Duodenal mucosa (tissue), 2 donors: ENCODE data around the gene THTPA.
A peak's percentile ranks its signal among the peaks of the same experiment; 100 is the strongest.

ENCODE experiments used
- H3K27ac ChIP-seq: one replicate; pipeline ENCODE4 v1.7.0; 2013; ENCODE audit warnings: low read depth, low read length
- H3K27me3 ChIP-seq, 2 donors: one replicate each; pipeline ENCODE4 v1.7.0; 2013; ENCODE audit warnings: low read length in 2 of 2, control low read depth in 1 of 2; ENCODE audit not compliant: insufficient read depth in 2 of 2, control insufficient read depth in 1 of 2
- H3K36me3 ChIP-seq, 2 donors: one replicate each; pipeline ENCODE4 v1.7.0; 2013; ENCODE audit warnings: low read length in 2 of 2, control low read depth in 1 of 2; ENCODE audit not compliant: insufficient read depth in 2 of 2, control insufficient read depth in 1 of 2
- H3K4me1 ChIP-seq, 2 donors: one replicate each; pipeline ENCODE4 v1.7.0; 2013; ENCODE audit warnings: low read length in 2 of 2, control low read depth in 1 of 2; ENCODE audit not compliant: insufficient read depth in 2 of 2, control insufficient read depth in 1 of 2
- H3K4me3 ChIP-seq, 2 donors: one replicate each; pipeline ENCODE4 v1.7.0; 2013; ENCODE audit warnings: low read length in 2 of 2, low read depth in 1 of 2
- H3K9ac ChIP-seq, 2 donors: one replicate each; pipeline ENCODE4 v1.7.0; 2013; ENCODE audit warnings: low read length in 2 of 2, low read depth in 1 of 2
- H3K9me3 ChIP-seq, 2 donors: one replicate each; pipeline ENCODE4 v1.7.0; 2013; ENCODE audit warnings: low read length in 2 of 2, control low read depth in 1 of 2; ENCODE audit not compliant: control insufficient read depth in 1 of 2

Gene THTPA

DNA sequence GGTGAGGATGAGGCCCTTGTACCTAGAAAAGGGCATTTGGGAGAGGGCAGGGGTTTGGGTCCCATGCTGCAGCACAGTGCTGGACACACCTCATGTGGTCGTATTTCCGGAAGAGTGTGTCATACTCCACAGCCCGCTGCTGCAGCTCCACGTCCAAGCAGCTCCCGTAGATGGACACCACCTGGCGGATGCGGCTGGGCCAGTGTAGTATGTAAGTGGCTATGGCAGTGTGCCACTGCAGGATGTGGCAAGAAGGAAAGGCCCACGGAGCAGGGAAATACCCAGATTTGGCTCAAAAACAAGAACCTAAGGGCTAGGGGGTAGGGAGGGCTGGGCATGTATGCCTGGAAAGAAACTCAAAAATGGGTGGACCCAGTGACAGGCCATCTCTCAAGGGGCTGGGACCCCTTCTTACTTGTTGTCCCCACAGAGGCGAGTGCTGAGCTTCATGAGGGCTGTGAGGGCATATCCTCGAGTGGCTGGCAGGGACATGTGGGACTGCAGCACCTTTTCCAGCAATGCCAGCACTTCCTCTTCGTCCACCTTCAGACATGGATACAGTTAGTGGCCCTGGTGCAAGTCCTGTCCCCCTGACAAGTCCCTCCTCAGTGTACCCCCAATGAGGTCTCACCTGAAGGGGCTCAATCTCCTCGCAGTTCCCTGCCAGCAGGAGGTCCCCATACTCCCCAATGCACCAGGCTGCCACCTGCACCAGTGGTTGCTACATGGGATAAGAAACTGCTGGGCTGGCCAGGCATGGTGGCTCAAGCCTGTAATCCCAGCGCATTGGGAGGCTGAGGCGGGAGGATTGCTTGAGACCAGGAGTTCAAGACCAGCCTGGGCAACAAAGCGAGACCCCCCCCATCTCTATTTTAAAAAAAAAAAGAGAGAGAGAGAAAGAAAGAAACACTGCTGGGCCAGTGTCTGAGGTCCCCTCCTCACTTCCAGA, 6.1 kb downstream of the THTPA start:
- H3K9ac ChIP-seq: no peak overlapping the region
- H3K27ac ChIP-seq: no peak overlapping the region
- H3K4me1 ChIP-seq: peaks cover 17 to 28% of the 10 kb centered on the region in 2 donors
- no peaks in the 10 kb centered on the region for H3K27me3 ChIP-seq
- H3K4me3 ChIP-seq: no peak overlapping the region
- H3K9me3 ChIP-seq: no peaks in the 10 kb centered on the region
- H3K36me3 ChIP-seq: peaks cover 30 to 71% of the 10 kb centered on the region in 2 donors

DNA sequence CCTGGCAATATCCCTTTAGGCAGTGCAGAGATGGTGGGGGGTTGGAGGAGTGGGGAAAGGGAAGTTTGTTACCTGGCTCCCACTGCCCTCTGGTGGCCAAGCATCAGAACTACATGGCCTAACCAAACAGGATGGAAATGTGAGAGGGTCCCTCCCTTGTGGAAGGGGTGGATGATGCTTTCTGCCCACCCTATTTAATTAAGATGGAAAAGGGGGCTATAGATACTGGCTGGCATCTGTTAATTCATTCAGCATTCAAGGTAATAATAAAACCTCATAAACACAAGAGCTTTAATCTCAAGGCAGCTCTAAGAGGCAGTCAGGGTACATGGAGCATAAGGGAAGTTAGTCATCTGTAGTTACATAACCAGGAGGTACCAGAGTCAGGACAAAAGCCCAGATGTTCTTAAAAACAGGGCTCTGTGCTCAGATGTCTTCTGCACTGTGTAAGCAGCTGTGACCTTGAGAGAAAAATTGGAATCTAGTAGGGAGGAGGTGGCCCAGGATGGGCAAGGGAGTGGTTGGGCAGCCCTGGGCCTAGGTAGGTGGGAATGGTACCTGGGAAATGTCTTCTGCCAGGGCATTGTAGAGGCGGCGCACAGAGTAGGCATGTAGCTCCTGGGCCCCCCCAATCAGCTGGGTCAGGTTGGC, 6.9 kb downstream of the THTPA start:
- Histone ChIP-seq H3K9ac (no peak overlapping the region), H3K27me3 (no peaks in the 10 kb centered on the region), H3K4me1 (peaks cover 14 to 21% of the 10 kb centered on the region in 2 donors), H3K9me3 (no peaks in the 10 kb centered on the region), H3K27ac (no peak overlapping the region), H3K36me3 (peaks cover 30 to 71% of the 10 kb centered on the region in 2 donors), H3K4me3 (no peak overlapping the region)

DNA sequence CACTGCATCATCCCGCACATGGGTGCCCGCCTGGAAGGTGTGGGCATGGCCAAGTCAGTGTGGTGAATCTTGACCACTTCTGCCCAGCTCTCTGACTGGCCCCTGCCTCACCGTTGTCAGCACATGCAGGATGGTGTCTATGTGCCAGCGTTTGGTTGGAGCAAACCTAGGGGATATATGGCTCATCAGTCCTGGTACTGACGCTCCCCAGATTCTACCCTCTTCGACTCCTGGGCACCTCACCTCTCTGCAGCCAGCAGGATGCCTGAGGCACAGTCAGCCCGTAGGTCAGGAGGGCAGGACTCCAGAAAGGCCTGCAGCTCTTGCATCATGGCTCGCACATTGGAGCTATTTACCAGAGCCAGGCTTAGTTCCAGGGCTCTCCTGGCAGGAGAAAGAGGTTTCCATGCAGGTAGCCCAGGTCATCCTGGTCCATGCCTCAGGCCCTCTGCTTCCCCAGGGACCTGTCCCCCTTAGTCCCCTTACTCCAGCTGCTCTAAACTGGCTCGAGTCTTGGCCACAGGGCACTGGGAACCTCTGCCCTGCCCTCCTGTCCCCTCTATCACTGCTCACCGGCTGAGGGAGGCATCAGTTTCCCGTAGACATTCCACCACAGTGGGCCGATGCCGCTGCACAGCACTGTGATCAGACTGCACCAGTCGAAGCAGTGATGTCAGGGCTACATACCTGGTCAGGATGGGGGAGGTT, 7.6 kb downstream of the THTPA start:
- Histone ChIP-seq H3K9me3 (no peaks in the 10 kb centered on the region), H3K9ac (no peak overlapping the region), H3K4me1 (peaks cover 16 to 20% of the 10 kb centered on the region in 2 donors), H3K36me3 (peaks cover 28 to 67% of the 10 kb centered on the region in 2 donors), H3K27me3 (no peaks in the 10 kb centered on the region), H3K27ac (no peak overlapping the region), H3K4me3 (no peak overlapping the region)

DNA sequence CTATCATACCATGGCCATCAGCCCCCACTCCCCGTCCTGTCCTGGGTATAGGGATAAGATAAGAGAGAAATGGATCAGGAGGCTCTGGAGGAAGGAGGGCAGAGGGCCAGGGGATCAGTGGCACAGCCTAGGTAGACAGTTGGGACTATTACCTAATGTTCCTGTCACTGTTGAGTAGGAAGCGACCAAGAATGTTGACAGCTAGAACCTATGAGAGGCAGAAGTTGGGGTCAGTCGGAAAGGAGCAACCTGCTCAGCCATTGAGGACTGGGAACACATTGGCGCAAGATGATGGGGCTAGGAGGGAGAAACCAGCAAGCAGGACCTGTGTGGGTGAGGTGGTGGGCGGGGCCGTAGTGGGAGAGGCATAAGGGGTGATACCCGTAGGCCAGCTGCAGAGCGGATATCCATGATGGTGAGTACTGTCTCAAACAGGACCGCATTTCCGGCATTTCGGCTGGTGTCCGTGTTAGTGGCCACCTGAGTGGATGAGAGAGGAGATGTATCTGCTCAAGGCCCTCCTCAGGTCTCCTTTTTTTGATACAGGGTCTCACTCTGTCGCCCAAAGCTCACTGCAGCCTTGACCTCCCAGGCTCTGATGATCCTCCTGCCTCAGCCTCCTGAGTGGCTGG, 8.2 kb downstream of the THTPA start:
- H3K27ac ChIP-seq: no peak overlapping the region
- peaks cover 17 to 18% of the 10 kb centered on the region in 2 donors for H3K4me1 ChIP-seq
- no peak overlapping the region for H3K9ac ChIP-seq
- no peak overlapping the region for H3K4me3 ChIP-seq
- H3K9me3 ChIP-seq: no peaks in the 10 kb centered on the region
- H3K27me3 ChIP-seq: no peaks in the 10 kb centered on the region
- peaks cover 22 to 60% of the 10 kb centered on the region in 2 donors for H3K36me3 ChIP-seq

DNA sequence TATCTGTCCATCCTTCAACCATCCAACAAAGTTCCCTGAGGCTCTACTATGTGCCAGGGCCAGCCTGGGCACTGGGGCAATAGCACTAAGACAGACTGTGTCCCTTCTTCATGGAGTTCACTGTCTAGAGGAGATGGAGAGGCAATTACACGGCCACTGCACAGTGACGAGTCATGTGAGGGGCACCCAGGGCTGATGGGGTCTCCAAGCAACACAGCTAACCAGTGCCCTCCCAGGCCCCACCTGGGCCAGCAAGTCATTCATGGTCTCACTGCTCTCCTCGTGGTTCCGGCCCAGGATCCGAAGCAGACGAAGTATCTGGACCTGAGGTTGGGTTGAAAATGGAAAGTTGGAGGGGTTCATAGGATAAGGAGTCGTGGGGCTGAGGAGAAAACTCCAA, 8.8 kb downstream of the THTPA start:
- H3K27me3 ChIP-seq: no peaks in the 10 kb centered on the region
- H3K9ac ChIP-seq: no peak overlapping the region
- no peak overlapping the region for H3K4me3 ChIP-seq
- H3K4me1 ChIP-seq: peaks cover 17 to 18% of the 10 kb centered on the region in 2 donors
- no peak overlapping the region for H3K27ac ChIP-seq
- H3K9me3 ChIP-seq: no peaks in the 10 kb centered on the region
- peaks cover 18 to 55% of the 10 kb centered on the region in 2 donors for H3K36me3 ChIP-seq

DNA sequence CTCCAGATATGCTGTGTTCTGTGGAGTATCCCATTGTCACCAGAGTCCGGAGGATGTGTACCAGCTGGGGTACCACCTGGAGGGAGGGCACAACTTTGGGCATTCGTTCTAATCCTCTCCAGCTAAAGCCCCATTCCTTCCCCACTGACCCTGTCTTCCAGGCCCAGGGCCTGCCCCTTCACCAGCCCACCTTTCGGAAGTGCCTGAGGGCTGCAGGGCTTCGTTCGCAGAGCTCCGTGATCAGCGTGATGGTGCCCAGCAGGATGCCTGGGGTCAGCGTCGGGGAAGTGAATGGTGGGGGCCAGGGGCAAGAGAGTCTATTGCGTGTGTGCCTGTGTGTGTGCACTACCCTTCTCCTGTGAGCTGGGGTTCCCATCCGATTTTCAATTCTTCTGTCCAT, 9.6 kb downstream of the THTPA start:
- Histone ChIP-seq H3K36me3 (peaks cover 14 to 50% of the 10 kb centered on the region in 2 donors), H3K27me3 (no peaks in the 10 kb centered on the region), H3K9me3 (no peaks in the 10 kb centered on the region), H3K9ac (no peak overlapping the region), H3K27ac (no peak overlapping the region), H3K4me3 (no peak overlapping the region), H3K4me1 (peaks cover 17 to 18% of the 10 kb centered on the region in 2 donors)

DNA sequence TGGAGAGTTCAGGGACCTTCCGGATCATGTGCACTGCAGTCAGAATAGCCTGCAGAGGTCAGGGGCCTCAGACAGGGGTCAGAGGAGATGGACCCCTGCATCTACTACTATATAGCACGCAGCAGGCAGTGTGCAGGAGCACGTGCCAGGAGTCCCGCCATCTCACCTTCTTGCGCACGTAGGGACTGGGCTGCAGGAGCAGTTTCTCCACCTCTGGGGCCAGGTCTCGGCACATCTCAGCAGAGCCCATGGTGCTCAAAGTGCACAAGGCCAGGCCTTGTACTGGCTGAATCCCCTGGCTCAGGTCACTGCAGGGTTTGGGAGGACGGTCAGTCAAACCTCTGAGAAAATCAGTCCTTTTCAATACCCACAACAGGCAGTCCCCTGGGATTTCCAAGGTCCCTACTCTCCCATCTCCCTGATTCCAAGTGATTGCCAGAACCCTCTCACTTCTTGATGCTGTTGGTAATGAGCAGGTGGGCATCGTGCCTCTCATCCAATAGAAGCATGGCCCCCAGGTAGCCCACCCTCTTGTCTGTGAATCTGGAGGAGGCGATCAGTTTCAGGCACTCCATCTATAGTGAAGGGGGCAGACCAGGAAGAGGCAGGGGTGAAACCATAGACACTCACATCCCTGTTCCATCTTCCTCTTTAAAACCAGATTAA, 10.2 kb downstream of the THTPA start:
- peak overlapping the region; percentile 80 to 81 for H3K9ac ChIP-seq
- H3K27ac ChIP-seq: no peak overlapping the region
- H3K36me3 ChIP-seq: peaks cover 14 to 44% of the 10 kb centered on the region in 2 donors
- no peaks in the 10 kb centered on the region for H3K27me3 ChIP-seq
- H3K9me3 ChIP-seq: no peaks in the 10 kb centered on the region
- peaks cover 17 to 18% of the 10 kb centered on the region in 2 donors for H3K4me1 ChIP-seq
- H3K4me3 ChIP-seq: peak overlapping the region; percentile 81 to 90

DNA sequence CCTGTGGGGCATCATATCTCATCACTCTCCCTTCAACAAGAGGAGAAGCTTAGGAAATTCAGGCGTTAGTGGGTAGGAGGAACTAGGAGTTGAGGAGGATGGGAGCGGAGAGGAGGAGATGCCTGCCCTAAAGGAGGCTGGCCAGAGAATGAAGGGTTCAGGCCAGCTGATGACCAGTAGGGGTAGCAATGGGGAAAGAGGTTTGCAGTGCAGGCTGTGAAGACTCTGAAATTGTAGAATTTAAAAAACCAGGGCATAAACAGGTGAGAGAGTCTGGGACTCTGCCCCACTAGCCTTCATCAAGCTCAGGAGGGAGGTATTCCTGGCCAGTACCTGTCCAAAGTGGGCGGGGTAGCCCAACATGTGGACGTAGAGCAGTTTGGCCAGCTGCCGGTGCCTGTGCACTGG, 10.7 kb downstream of the THTPA start:
- Histone ChIP-seq H3K27ac (no peak overlapping the region), H3K27me3 (peaks cover 0 to 4% of the 10 kb centered on the region in 2 donors), H3K4me1 (peaks cover 17 to 18% of the 10 kb centered on the region in 2 donors), H3K36me3 (peaks cover 11 to 38% of the 10 kb centered on the region in 2 donors), H3K9me3 (no peaks in the 10 kb centered on the region), H3K4me3 (peak overlapping the region; percentile 81 to 90), H3K9ac (peak overlapping the region; percentile 80 to 81)
